GM18507 (cell line): ENCODE data around the gene SYCN.
"Not testable (repeated sequence)": the region's sequence is repeated elsewhere in the genome, so short reads cannot be mapped to it uniquely, and the experiment has no call there.

Experiments used
- DNase-seq: peaks from one replicate; pipeline ENCODE4 v3.0.0; 2011; ENCODE audit warnings: low read depth; ENCODE audit not compliant: insufficient read length; ENCODE audit errors: extremely low spot score
- FAIRE-seq: peaks from 2 replicates; lab custom pipeline; 2011; peaks lifted over from hg19 to GRCh38; lab: Jason Lieb, UNC

Gene SYCN

GRCh38 chr19:39203372-39204341, at the start of gene SYCN:
TSS of gene SYCN (minus strand) at chr19:39204263. CDS start at chr19:39204254, 9 bp downstream.
- no peak for DNase-seq
- no peak for FAIRE-seq

- no peak for FAIRE-seq
- no peak for DNase-seq
These were observed 49.5 kb upstream of the SYCN start for GRCh38 chr19:39253374-39254149.

DNA sequence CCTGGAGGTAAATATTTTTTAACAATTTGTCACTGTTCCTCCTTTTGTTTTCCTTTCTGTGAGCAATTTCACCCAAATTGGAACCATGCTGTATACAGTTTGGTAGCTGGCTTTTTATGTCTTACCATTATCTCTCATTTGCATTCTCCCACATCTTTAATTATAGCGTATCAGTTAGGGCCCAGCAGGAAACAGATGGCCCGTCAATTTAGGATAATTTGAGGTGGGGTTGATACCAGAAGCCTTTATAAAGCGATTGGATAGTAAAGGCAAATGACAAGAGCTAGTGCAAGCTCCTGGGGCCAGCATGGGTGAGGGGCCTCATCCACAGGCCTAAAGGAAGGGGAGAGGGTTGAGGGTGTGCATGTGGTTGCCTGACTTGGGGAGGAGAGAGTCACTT, 48.4 kb upstream of the SYCN start:
- no peak for DNase-seq
- no peak for FAIRE-seq

DNA sequence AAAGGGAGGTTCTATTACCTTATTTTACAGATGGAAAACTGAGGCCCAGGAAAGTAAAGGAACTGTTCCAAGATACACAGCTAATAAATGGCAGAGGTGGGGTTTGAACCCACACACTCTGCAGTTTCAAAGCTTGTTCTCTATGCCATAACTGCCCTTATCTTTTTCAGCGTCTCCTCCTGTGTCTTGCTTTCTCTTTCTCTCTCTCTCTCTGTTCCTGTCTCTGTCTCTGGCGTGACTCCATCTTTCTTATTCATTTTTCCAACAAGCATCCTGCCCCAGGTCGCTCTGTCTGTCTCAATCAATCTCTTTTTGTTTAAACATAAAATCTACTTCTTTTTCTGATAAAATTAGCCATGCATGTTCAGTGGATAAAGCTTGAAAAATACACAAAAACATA, 47.8 kb upstream of the SYCN start:
- no peak for DNase-seq
- FAIRE-seq = no peak

- FAIRE-seq = no peak
- DNase-seq = no peak
These were observed 47.0 kb upstream of the SYCN start for GRCh38 chr19:39251081-39251480.

DNA sequence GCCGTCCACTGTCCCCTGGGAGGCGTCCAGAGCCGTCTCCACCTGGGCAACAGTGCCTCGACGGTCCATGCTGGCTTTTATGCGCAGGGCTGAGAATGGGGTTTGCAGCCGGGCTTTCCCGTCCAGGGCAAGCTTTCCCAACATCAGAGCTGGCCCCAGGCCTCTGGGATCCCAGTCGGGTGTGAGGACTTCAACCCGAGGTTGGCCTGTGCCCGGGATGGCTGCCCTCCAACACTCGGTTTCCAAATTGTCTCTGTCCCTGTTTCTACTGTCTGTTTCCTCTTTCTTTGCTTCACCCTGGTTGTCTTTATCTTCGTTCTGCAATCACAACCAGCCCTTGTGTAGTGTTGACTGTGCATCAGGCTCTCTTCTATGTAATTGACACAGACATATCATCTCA, 44.7 kb upstream of the SYCN start, which contains the start of gene IFNL4:
TSS of gene IFNL4 (minus strand) at position 51 of the 400 bp plus-strand sequence.
- no peak for FAIRE-seq
- DNase-seq = no peak

- FAIRE-seq = no peak
- no peak for DNase-seq
These were observed 43.9 kb upstream of the SYCN start for GRCh38 chr19:39247701-39248664.

DNA sequence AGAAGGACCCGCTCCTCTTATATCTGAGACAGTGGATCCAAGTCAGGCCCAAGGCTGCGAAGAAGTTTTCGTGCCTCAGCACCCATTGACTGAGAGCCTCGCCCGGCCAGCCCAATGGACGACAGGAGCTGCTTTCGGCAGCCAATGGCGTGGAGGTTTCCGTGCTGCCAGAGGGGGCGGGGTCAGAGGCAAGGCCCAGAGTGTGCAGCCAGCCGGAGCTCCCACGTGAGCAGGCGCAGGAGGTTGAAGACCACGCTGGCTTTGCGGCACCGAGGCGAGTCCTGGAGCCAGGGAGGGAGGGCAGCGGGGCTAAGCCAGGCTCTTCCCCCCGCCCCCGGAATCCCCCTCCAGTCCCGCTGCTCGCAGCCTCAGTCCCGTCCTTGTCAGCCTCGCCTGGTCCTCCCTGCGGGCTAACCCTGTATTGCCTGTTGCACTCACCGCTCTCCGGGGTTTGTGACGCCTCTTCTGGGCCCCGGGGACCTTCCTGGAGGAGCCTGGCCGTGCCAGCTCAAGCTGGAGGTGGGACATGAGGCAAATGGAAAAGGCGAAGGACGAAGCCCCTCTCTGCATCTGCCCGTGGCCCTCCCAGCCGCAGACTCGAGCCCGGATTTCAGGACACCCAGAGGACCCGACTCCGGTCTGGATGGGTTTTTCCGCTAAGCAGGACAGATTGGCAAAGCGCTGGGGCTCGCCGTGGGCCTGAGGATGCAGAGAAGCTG, 43.0 kb upstream of the SYCN start:
- FAIRE-seq (no peak), DNase-seq (no peak)

- peak; percentile 80 for FAIRE-seq
- not testable (repeated sequence) for DNase-seq
These were observed 41.1 kb upstream of the SYCN start for GRCh38 chr19:39245166-39245565.

- not testable (repeated sequence) for DNase-seq, FAIRE-seq
These were observed 40.5 kb upstream of the SYCN start, which contains the start of gene IFNL3 for GRCh38 chr19:39244410-39245100. TSS of gene IFNL3 (minus strand) at chr19:39245006. CDS start at chr19:39244967, 39 bp downstream.

- not testable (repeated sequence) for DNase-seq, FAIRE-seq
These were observed 39.7 kb upstream of the SYCN start for GRCh38 chr19:39243741-39244140.

DNA sequence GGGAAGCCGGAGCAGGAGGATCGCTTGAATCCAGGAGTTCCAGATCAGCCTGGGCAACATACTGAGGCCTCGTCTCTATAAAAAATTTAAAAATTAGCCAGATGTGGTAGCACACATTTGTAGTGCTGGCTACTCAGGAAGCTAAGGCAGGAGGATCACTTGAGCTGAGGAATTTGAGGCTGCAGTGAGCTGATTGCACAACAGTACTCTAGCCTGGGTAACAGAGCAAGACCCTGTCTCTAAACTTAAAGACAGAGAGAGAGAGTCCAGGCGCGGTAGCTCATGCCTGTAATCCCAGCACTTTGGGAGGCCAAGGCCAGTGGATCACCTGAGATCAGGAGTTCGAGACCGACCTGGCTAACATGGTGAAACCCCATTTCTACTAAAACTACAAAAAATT, 36.4 kb upstream of the SYCN start:
- DNase-seq (no peak), FAIRE-seq (no peak)

DNA sequence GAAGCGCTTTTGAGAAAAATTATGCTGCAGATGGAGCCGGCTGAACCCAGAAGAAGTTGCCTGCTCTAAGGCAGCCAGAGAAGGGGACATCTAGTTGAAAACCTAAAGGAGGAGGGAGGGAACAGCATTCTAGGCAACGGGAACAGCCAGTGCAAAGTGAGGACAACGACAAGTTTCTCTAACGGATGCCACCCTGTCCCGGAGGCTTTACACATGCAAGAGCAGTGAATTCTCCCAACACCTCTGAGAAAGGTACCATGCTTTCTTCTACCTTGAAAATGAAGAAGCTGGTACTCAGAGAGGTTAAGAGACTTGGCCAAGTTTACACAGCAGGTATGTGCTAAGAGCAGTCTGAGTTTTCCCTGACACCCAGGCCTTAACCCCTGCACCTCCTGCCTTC, 34.9 kb upstream of the SYCN start:
- DNase-seq (no peak), FAIRE-seq (no peak)

- FAIRE-seq (no peak), DNase-seq (no peak)
These were observed 34.1 kb upstream of the SYCN start for GRCh38 chr19:39238209-39238608.

- peak; percentile 55 for DNase-seq
These were observed 33.4 kb upstream of the SYCN start for GRCh38 chr19:39237200-39238184.

GRCh38 chr19:39236527-39236926, 32.5 kb upstream of the SYCN start:
- FAIRE-seq (no peak), DNase-seq (no peak)

More at GRCh38 chr19:39237200-39238184, 33.4 kb upstream of the SYCN start:
- FAIRE-seq = peak; percentile 85

DNA sequence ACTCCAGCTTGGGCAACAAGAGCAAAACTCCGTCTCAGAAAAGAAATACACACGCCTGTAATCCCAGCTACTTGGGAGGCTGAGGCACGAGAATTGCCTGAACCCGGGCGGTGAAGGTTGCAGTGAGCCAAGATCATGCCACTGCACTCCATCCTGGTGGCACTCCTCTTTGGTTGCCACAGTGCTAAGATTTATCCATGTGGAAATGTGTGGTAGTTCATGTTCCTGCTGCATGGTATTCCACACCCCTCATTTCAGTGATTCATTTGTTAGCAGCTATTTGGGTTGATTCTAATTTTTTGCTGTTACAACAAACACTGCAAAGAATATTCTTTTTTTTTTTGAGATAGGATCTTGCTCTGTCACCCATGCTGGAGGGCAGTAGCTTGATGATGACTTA, 28.6 kb upstream of the SYCN start:
- DNase-seq (no peak), FAIRE-seq (no peak)
